HK-2 (cell line): Measurements from ENCODE around the gene LAMTOR3.

Experiments used
- DNase-seq: peaks from one replicate; pipeline ENCODE4 v3.0.0-alpha.2; 2018; ENCODE audit not compliant: unreplicated experiment

Gene LAMTOR3

GRCh38 chr4:99861120-99861905, 32.9 kb downstream of the LAMTOR3 start:
- DNase-seq, result no peak

GRCh38 chr4:99860521-99860920, 33.7 kb downstream of the LAMTOR3 start:
- DNase-seq, result no peak

DNA sequence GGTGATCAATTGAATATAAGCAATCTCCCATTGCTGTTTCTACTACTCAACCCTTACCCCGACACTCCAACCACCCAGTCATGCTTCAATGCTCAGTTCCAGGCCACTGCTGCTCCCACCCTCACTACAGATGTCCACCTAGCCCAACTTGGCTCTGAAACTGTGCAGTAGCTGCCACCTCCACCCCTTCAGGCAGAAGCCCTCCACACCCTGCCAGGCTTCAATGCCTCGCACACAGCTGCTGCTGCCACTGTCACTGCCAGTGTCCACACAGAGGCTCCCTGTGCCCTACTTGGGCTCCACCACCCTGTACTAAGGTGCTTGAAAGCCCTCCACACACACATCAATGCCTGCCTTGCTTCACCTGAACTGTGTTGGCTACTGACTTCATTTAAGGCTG, 34.6 kb downstream of the LAMTOR3 start:
- DNase-seq, result no peak

DNA sequence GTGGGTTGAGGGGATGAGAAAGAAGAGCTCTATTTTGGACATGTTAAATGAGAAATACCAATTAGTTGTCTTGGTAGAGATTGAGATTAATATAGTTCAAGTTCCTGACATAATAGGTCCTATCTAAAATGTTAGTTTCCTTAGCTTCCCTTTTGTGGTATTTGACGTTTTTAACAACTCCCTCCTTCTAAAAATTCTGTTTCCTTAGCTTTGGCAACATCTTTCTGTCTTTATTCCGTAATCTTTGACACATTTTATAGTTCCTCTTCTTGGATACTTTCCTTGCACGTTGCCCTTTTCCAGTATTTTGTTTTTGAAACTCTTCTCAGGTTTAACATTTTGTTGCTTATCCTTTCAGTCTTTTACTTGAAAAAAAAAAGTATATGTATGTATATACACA, 36.9 kb downstream of the LAMTOR3 start:
- DNase-seq, result no peak

DNA sequence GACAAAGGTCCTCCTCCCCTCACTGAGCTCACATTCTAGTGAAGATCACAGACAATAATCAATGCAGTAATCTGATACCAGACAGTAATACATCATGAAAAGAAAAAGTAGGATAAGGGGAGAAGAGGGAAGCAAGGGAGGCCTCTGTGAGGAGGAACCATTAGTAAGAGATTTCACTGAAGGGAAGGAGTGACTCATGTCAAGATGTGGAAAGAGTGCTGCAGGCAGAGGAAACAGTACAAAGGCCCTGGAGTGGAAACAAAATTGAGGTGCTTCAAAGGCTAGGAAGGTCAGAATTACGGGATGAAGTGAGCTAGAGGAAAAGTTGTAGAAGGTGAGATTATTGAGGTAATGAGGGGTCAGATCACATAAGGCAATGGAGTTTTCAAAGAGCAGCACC, 38.1 kb downstream of the LAMTOR3 start:
- no peak for DNase-seq

DNA sequence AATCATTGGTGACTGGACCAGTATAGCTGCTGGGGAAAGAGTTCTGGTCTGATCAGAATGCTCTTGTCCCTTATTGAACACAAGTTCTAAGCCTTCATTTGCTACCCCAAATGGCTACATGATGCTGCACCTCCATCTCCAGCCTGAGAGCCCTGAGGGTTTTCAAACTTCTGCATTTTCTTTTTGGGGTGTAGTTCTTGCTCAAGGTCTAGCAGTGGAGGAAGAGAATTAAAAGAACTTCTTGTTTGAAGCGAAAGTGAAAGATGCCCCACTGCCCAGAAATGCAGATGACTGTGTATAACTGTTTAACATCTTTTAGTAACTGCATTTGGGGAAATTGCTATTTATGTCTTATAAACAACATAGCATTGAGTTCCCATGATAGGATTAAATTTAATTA, 38.5 kb downstream of the LAMTOR3 start:
- no peak for DNase-seq

DNA sequence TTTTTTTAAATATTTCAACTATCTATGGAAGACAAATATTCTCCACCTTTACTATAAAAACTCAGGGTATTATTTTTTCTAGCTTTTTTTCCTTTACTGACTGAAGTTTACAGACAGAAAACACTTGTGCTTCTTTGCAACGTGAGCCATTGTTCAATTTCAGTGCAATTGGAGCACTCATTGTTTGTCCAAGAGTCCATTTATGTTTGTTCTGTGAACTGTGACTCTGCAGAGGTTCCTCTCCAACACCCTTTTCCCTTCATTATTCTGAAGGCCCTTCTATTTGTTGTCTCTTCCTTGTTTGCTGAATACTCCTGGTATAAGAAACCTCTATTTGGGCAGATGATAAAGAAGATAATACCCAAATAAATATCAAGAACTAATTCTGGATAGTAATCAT, 40.2 kb downstream of the LAMTOR3 start:
- DNase-seq, result no peak

DNA sequence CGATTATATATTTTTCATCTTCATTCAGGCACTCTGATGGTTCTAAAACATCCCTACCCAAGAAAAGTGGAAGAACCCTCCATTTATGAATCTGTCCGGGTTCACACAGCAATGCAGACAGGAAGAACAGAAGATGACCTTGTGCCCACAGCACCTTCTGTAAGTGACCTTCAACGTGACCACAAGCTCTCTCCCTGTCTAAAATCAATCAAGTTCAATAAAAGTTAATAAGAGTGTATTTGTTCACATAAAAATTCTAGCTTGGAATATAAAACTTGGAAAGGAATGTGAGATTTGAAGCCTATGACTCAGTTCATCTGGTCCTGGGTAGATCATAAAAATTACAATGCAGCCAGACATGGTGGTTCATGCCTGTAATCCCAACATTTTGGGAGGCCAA, 41.0 kb downstream of the LAMTOR3 start:
- no peak for DNase-seq

- DNase-seq, result no peak
These were observed 42.0 kb downstream of the LAMTOR3 start for GRCh38 chr4:99852199-99852749.

DNA sequence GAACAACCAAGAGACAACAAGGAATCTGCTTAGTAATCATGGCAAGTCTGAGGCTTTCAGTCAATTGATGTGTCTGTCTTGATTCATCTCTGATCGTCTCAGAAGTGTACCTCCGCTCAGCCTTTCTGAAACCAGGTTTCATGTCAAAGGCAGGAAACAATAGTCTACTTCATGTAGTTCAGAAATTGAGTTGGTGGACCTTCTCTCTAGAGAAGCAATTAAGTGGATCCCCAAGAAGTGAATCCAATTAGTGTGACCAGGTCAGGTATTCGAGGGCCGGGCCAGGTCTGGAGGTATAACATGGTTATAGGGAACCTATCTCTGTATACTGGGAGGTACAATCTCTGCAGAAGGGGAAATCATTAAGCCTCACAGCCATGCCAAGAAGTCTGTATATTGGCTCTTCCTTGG, 45.6 kb downstream of the LAMTOR3 start:
- DNase-seq, result no peak

DNA sequence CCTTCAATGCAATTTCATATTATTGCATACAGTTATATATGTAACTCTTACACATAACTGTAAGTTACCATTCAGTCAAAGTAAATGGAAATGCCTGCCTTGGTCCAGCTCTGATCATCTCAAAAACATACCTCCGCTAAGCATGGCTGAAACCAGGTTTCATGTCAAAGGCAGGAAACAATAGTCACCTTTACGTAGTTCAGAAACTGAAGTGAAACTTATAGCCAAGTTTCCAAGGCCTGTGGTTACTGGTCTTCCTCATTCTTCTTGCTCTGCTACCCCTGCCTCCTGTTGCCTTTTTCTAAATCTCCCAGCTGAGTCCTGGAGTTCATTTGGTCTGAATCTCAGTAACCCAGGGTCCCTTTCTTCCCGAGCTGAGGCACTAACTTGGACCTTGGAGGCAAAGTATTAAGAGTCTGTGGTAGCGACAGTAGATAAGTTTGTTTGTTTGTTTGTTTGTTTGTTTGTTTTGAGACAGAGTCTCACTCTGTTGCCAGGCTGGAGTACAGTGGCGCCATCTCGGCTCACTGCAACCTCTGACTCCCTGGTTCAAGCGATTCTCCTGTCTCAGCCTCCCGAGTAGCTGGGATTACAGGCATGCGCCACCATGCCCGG, 46.8 kb downstream of the LAMTOR3 start:
- DNase-seq, result no peak

DNA sequence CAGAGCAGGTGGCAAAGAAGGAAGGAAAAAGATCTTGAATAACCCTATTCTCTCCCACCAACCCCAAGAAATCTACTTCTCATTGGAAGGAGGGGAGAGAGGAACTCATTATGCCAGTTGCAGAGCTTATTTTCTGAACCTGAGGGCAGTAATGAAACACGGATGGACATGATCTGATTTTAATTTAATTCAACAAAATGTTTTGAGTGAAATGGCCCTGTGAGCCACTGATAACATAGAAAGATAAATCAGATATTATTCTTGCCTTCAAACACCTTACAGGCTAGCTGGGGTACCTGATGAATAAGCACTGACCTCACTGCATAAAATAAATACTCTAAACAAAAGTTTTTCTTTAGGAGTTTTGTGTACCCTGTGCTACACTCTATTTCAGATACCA, 47.3 kb downstream of the LAMTOR3 start:
- no peak for DNase-seq

DNA sequence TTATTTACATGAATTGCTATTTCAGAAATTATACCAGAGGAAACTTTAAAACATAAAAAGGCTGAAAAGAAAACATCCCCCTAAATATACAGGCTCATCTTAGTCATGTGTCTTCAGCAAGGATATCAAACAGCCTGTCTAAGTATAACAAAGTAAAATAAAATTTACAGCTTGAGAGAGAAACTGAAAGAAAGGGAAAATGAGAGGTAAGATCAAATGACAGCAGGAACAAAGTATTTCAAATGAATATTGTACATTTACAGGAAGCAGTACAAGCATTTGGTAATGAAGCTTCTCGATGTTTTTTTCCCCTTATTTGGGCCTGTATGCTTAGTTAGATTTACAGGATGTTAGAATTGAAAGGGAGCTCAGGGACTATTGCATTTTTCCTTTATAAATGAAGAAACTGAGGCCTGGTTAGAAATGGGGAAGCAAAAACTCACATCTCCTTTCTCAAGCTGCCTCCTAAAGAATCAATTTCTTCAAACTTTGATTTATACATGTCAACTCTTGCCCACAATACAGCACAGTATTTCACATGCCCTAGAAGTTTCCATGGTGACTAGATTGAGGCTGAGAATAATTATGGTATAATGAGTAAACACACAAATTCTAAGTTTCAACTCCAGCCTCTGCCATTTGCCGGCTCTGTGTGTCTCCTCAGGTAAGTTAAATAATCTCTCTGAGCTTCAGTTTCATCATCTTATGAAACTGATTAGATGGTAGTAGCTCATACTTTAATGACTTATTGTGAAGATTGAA, 48.3 kb downstream of the LAMTOR3 start:
- DNase-seq, result no peak

DNA sequence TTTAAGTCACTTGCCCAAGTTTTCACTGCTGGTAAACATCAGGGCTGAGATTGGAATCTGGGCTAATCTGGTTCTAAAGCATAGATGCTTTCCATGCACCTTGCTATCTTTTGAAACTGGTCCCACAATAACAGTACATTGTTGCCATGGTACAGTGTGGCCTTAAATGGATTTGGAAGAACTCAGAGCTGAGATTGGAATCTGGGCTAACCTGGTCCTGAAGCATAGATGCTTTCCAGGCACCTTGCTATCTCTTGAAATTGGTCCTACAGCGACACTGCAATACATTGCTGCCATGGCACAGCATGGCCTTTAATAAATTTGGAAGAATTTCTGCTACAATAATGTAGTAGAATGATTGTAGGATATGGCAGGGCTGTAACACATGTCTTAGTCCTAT, 49.0 kb downstream of the LAMTOR3 start:
- DNase-seq, result no peak

- DNase-seq, result no peak
These were observed 50.2 kb downstream of the LAMTOR3 start for GRCh38 chr4:99844048-99844447.

GRCh38 chr4:99843413-99843812, 50.8 kb downstream of the LAMTOR3 start:
- DNase-seq, result no peak

GRCh38 chr4:99841129-99841528, 53.1 kb downstream of the LAMTOR3 start:
- no peak for DNase-seq

DNA sequence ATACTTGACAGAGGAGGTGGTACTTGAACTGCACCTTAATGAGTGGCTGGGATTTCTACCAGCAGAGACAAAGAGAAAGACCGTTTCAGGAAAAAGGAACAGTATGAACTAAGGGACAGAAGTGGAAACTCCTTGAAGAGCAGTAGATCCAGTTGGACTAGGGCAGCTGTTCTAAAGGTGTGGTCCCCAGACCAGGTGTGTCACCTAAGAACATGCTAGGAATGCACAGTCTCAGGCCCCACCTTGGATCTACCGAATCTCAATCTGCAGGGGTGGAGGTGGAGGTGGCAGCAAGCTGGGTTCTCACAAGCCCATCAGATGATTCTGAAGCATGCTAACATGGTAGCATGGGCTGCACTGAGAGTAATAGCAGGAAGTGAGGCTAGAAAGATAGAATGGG, 55.3 kb downstream of the LAMTOR3 start:
- DNase-seq, result no peak

GRCh38 chr4:99835942-99836341, 58.3 kb downstream of the LAMTOR3 start:
- no peak for DNase-seq

GRCh38 chr4:99834569-99834968, 59.7 kb downstream of the LAMTOR3 start:
- no peak for DNase-seq

- no peak for DNase-seq
These were observed 60.5 kb downstream of the LAMTOR3 start for GRCh38 chr4:99833756-99834155.

- no peak for DNase-seq
These were observed 61.5 kb downstream of the LAMTOR3 start for GRCh38 chr4:99832758-99833157.

DNA sequence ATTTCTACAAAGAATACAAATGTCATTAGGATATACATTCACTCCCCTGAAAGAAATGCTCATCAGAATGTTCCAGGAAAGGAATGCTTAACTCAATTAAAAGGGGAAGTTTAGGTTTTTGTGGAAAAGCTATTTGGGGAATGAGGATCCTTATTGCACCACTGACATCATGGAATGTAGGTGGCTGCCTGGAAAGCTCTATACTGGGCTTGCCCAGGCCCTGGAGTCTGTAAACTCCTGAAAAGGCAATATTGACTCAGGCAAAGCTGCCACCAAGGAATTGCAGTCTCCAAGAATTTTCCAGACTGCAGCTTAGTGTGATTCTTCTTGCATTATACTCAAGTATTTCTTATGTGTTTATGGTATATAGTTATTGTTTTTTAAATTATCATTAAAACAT, 61.9 kb downstream of the LAMTOR3 start:
- no peak for DNase-seq
